ENCODE measurements around the gene UBAP1L. TPM values are rescaled to one million over a fixed set of nuclear protein-coding genes. Genes with fewer than 3 reads are reported as not detected.
"Not testable (repeated sequence)": the region's sequence is repeated elsewhere in the genome, so short reads cannot be mapped to it uniquely, and the experiment has no call there.

Gene UBAP1L
- total RNA-seq, 2 experiments from 2014 or later: 7.2 TPM

DNA sequence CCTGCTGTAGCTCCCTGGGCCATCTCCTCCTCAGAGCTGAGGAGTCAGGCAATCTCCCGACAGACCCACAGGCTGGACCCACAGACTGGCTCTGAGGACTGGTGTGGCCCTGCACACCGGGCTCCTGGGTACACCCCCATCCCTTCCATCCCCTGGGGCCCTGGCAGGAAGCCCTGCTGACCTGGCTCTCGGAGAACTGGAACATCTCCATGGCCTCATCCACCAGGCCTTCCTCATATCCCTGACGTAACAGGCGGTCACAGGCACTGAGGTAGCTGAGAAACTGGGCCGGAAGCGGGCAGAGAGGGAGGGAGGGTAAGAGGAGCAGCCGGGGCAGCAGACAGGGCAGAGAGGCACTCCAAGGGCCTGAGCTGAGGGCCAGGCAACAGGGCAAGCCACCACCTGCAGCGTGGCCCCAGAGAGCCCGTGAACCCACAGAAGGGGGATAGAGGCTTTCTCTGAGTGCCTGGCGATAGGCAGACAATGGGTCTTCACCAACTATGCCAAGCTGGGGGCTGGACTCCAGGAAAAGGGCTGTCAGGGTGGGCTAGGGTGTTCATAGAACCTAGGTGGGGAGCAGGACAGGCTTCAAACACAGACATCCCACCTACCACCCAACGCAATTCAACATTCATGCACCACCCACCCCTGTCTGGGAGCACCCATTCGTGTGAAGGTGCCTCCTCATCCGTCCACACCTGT lies 20.6 kb downstream of the UBAP1L start:
- Mint-ChIP-seq H3K27me3 (no peaks in the 10 kb centered on the region), H3K9me3 (no peaks in the 10 kb centered on the region), H3K27ac (no peak overlapping the region), H3K36me3 (ENCODE audit: low read depth) (peaks cover 26% of the 10 kb centered on the region), H3K4me1 (ENCODE audit: low read depth) (no peaks in the 10 kb centered on the region), H3K4me3 (no peak overlapping the region)
- Histone ChIP-seq H3K4me1 (ENCODE audit: insufficient read depth, low read length) (no peaks in the 10 kb centered on the region), H3K27me3 (ENCODE audit: control insufficient read depth in 1 of 2, insufficient read depth in 2 of 2, low read length in 2 of 2) (no peaks in the 10 kb centered on the region), H3K27ac (ENCODE audit: low read depth in 1 of 2, low read length in 2 of 2) (no peak overlapping the region), H3K4me3 (ENCODE audit: low read length) (no peak overlapping the region), H3K36me3 (ENCODE audit: insufficient read depth, low read length) (peaks cover 25% of the 10 kb centered on the region), H3K9me3 (ENCODE audit: control insufficient read depth in 1 of 2, insufficient read depth in 1 of 2, low read length in 2 of 2) (no peaks in the 10 kb centered on the region)
- TF ChIP-seq, protein P1, sequence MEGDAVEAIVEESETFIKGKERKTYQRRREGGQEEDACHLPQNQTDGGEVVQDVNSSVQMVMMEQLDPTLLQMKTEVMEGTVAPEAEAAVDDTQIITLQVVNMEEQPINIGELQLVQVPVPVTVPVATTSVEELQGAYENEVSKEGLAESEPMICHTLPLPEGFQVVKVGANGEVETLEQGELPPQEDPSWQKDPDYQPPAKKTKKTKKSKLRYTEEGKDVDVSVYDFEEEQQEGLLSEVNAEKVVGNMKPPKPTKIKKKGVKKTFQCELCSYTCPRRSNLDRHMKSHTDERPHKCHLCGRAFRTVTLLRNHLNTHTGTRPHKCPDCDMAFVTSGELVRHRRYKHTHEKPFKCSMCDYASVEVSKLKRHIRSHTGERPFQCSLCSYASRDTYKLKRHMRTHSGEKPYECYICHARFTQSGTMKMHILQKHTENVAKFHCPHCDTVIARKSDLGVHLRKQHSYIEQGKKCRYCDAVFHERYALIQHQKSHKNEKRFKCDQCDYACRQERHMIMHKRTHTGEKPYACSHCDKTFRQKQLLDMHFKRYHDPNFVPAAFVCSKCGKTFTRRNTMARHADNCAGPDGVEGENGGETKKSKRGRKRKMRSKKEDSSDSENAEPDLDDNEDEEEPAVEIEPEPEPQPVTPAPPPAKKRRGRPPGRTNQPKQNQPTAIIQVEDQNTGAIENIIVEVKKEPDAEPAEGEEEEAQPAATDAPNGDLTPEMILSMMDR (IDR thresholded peaks at IDR 0.05): no peak
- ChIA-PET POLR2A (no interaction called here), CTCF (interaction anchor here (1.8 kb wide), 1 partner anchor 61 kb away, joined by 4 read pairs; no protein-coding TSS in a partner anchor)
- DNase-seq (no peak), ATAC-seq (ENCODE audit: poor library complexity) (no peak)
- intact Hi-C loops (cut with DNase I, micrococcal nuclease): no loop called here

DNA sequence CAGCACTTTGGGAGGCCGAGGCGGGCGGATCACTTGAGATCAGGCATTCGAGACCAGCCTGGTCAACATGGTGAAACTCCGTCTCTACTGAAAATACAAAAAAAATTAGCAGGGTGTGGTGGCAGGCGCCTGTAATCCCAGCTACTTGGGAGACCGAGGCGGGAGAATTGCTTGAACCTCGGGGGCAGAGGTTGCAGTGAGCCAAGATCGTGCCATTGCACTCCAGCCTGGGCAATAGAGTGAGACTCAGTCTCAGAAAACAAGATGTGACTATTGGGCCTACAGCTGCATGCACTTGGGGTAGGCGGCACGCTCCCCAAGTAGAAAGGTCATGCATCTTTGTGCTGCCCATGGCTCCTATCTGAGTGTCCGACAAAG lies 21.2 kb downstream of the UBAP1L start:
- H3K4me1 ChIP-seq (ENCODE audit: insufficient read depth, low read length); H3K27ac Mint-ChIP-seq; ATAC-seq (ENCODE audit: poor library complexity); H3K27ac ChIP-seq (ENCODE audit: low read depth in 1 of 2, low read length in 2 of 2); H3K9me3 Mint-ChIP-seq; H3K9me3 ChIP-seq (ENCODE audit: control insufficient read depth in 1 of 2, insufficient read depth in 1 of 2, low read length in 2 of 2); DNase-seq; H3K27me3 ChIP-seq (ENCODE audit: control insufficient read depth in 1 of 2, insufficient read depth in 2 of 2, low read length in 2 of 2); H3K4me1 Mint-ChIP-seq (ENCODE audit: low read depth); CTCF ChIA-PET; intact Hi-C loops (cut with DNase I, micrococcal nuclease); H3K27me3 Mint-ChIP-seq; H3K4me3 ChIP-seq (ENCODE audit: low read length); H3K4me3 Mint-ChIP-seq; POLR2A ChIA-PET: not testable (repeated sequence)
- peaks cover 18% of the 10 kb centered on the region for H3K36me3 ChIP-seq (ENCODE audit: insufficient read depth, low read length)
- peaks cover 22% of the 10 kb centered on the region for H3K36me3 Mint-ChIP-seq (ENCODE audit: low read depth)

DNA sequence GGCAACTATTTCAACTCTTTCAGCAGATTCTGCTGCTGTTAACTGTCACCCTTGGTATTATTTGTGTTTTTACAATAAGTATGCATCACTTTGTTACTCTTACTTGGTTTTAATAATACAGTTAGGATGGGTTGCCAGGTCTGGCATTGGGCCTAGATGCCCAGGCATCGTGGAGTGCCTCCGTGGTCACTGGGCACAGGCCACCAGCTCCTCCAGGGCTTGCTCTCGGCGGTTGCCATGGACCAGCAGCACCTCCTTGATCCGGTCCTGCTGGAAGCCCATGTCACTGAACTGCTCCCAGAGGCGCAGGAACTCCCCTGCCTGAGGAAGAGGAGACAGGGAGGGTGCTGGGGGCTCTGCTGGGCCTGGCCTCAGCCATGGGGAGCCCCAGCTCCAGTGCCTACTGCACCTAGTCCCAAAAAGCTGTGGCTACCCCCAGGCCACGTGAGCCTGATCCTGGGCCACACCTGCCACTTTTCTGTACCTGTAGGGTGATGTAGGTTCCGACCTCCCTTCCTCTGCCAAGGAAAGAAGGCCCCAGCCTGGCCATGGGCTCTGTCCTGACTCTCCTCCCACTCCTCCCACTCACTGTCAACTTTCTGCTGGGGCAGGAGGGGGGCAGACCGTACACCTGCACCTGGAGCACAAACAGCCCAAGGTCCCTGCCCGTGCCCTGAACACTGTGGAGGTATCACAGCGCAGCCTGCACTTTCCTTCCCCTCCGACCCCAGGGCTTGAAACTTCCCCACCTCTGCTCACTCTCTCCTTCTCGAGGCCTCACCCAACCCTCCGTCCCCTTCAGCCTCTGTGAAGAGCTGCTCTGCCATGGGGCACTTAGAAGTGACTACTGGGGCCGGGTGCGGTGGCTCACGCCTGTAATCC lies 21.8 kb downstream of the UBAP1L start:
- Mint-ChIP-seq H3K36me3 (ENCODE audit: low read depth) (peaks cover 15% of the 10 kb centered on the region), H3K4me3 (no peak overlapping the region), H3K27me3 (no peaks in the 10 kb centered on the region), H3K9me3 (no peaks in the 10 kb centered on the region), H3K27ac (no peak overlapping the region), H3K4me1 (ENCODE audit: low read depth) (no peaks in the 10 kb centered on the region)
- DNase-seq (no peak), ATAC-seq (ENCODE audit: poor library complexity) (no peak)
- no peak overlapping the region for H3K4me3 ChIP-seq (ENCODE audit: low read length)
- H3K27me3 ChIP-seq (ENCODE audit: control insufficient read depth in 1 of 2, insufficient read depth in 2 of 2, low read length in 2 of 2): no peaks in the 10 kb centered on the region
- no peak overlapping the region for H3K27ac ChIP-seq (ENCODE audit: low read depth in 1 of 2, low read length in 2 of 2)
- intact Hi-C loops (cut with DNase I, micrococcal nuclease): no loop called here
- H3K4me1 ChIP-seq (ENCODE audit: insufficient read depth, low read length): no peaks in the 10 kb centered on the region
- CTCF ChIA-PET: no interaction called here
- H3K36me3 ChIP-seq (ENCODE audit: insufficient read depth, low read length): peaks cover 12% of the 10 kb centered on the region
- POLR2A ChIA-PET: no interaction called here
- H3K9me3 ChIP-seq (ENCODE audit: control insufficient read depth in 1 of 2, insufficient read depth in 1 of 2, low read length in 2 of 2): no peaks in the 10 kb centered on the region
- TF ChIP-seq, protein P1 (IDR thresholded peaks at IDR 0.05): no peak
